ENCODE results near the gene SPACA9.

DNA sequence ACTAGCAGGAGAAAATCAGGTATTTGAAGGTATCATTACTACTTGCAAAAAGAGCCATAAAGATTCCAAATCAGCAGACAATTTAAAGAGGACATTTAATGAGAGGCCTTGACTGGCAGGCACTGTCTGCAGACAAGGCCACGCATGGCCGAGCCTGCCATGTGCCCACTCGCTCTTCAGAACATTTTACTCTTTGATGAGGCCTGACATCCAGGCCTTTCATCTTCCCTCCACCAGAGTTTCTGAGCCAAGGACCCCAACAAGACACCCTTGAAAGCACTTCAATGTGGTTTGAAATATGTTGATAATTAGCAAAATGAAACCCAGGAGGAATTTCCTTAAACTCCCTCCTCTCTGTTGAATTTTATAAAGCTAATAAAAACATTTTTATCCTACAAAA lies 17.0 kb upstream of the SPACA9 start:
- TF ChIP-seq POLR2AphosphoS5 (IDR thresholded peaks at IDR 0.05; ENCODE audit: low read depth, low read length) (no peak), POLR2A (IDR thresholded peaks at IDR 0.05; ENCODE audit: low read depth, low read length) (no peak)

Measured in GM12891 (cell line).